ENCODE data around the gene ERICH6B. TPM values are rescaled to one million over a fixed set of nuclear protein-coding genes. Genes with fewer than 3 reads are reported as not detected.
"Not testable (repeated sequence)": the region's sequence is repeated elsewhere in the genome, so short reads cannot be mapped to it uniquely, and the experiment has no call there.

ERICH6B gene
- 1 to 10 TPM; 1.1 to 1.5 (median 1.1) TPM for polyA plus RNA-seq (ENCODE audit: insufficient read length in 3 of 3)

GRCh38 chr13:45615501-45616101 lies at the start of gene ERICH6B:
Gene ERICH6B (minus strand): TSS chr13:45615739. CDS start chr13:45597005, 18,734 bp downstream.
- DNase-seq (ENCODE audit: low read depth in 3 of 3, low spot score in 2 of 3), result peak; percentile 29 to 61 (median 56)

- not testable (repeated sequence) for DNase-seq (ENCODE audit: low read depth in 3 of 3, low spot score in 2 of 3)
Observed at GRCh38 chr13:45662903-45663302, 47.4 kb upstream of the ERICH6B start.

- DNase-seq (ENCODE audit: low read depth in 3 of 3, low spot score in 2 of 3), result no peak
Observed at GRCh38 chr13:45662162-45662561, 46.6 kb upstream of the ERICH6B start.

- DNase-seq (ENCODE audit: low read depth in 3 of 3, low spot score in 2 of 3), result not testable (repeated sequence)
Observed at GRCh38 chr13:45660458-45660857, 44.9 kb upstream of the ERICH6B start.

- no peak for DNase-seq (ENCODE audit: low read depth in 3 of 3, low spot score in 2 of 3)
Observed at GRCh38 chr13:45659536-45659935, 44.0 kb upstream of the ERICH6B start.

- no peak for DNase-seq (ENCODE audit: low read depth in 3 of 3, low spot score in 2 of 3)
Observed at GRCh38 chr13:45658586-45659235, 43.2 kb upstream of the ERICH6B start.

- DNase-seq (ENCODE audit: low read depth in 3 of 3, low spot score in 2 of 3), result no peak
Observed at GRCh38 chr13:45654633-45655349, 39.3 kb upstream of the ERICH6B start.

GRCh38 chr13:45645263-45645662 lies 29.7 kb upstream of the ERICH6B start:
- not testable (repeated sequence) for DNase-seq (ENCODE audit: low read depth in 3 of 3, low spot score in 2 of 3)

GRCh38 chr13:45642159-45642558 lies 26.6 kb upstream of the ERICH6B start:
- not testable (repeated sequence) for DNase-seq (ENCODE audit: low read depth in 3 of 3, low spot score in 2 of 3)

- DNase-seq (ENCODE audit: low read depth in 3 of 3, low spot score in 2 of 3), result not testable (repeated sequence)
Observed at GRCh38 chr13:45635291-45635690, 19.8 kb upstream of the ERICH6B start.

GRCh38 chr13:45630791-45631190 lies 15.3 kb upstream of the ERICH6B start:
- DNase-seq (ENCODE audit: low read depth in 3 of 3, low spot score in 2 of 3), result no peak

- no peak for DNase-seq (ENCODE audit: low read depth in 3 of 3, low spot score in 2 of 3)
Observed at GRCh38 chr13:45629940-45630339, 14.4 kb upstream of the ERICH6B start.

GRCh38 chr13:45628094-45628493 lies 12.6 kb upstream of the ERICH6B start:
- no peak for DNase-seq (ENCODE audit: low read depth in 3 of 3, low spot score in 2 of 3)

GRCh38 chr13:45627656-45628055 lies 12.1 kb upstream of the ERICH6B start:
- no peak for DNase-seq (ENCODE audit: low read depth in 3 of 3, low spot score in 2 of 3)

GRCh38 chr13:45626731-45627374 lies 11.3 kb upstream of the ERICH6B start:
- no peak for DNase-seq (ENCODE audit: low read depth in 3 of 3, low spot score in 2 of 3)

- no peak for DNase-seq (ENCODE audit: low read depth in 3 of 3, low spot score in 2 of 3)
Observed at GRCh38 chr13:45623516-45624090, 8.1 kb upstream of the ERICH6B start.

- DNase-seq (ENCODE audit: low read depth in 3 of 3, low spot score in 2 of 3), result no peak
Observed at GRCh38 chr13:45621950-45622349, 6.4 kb upstream of the ERICH6B start.

GRCh38 chr13:45607931-45608330 lies 7.6 kb downstream of the ERICH6B start:
- no peak for DNase-seq (ENCODE audit: low read depth in 3 of 3, low spot score in 2 of 3)

- no peak for DNase-seq (ENCODE audit: low read depth in 3 of 3, low spot score in 2 of 3)
Observed at GRCh38 chr13:45604892-45605291, 10.6 kb downstream of the ERICH6B start.

GRCh38 chr13:45603338-45603737 lies 12.2 kb downstream of the ERICH6B start:
- DNase-seq (ENCODE audit: low read depth in 3 of 3, low spot score in 2 of 3), result no peak

Measured in right renal cortex interstitium (tissue), 3 donors.